Limb (tissue), 2 donors: ENCODE data around the gene GATA3.

ENCODE experiments used
- DNase-seq, 2 donors: peaks; one replicate each; pipeline ENCODE4 v3.0.0-alpha.2; 2016; ENCODE audit errors: extremely low spot score in 2 of 2

Gene GATA3

DNA sequence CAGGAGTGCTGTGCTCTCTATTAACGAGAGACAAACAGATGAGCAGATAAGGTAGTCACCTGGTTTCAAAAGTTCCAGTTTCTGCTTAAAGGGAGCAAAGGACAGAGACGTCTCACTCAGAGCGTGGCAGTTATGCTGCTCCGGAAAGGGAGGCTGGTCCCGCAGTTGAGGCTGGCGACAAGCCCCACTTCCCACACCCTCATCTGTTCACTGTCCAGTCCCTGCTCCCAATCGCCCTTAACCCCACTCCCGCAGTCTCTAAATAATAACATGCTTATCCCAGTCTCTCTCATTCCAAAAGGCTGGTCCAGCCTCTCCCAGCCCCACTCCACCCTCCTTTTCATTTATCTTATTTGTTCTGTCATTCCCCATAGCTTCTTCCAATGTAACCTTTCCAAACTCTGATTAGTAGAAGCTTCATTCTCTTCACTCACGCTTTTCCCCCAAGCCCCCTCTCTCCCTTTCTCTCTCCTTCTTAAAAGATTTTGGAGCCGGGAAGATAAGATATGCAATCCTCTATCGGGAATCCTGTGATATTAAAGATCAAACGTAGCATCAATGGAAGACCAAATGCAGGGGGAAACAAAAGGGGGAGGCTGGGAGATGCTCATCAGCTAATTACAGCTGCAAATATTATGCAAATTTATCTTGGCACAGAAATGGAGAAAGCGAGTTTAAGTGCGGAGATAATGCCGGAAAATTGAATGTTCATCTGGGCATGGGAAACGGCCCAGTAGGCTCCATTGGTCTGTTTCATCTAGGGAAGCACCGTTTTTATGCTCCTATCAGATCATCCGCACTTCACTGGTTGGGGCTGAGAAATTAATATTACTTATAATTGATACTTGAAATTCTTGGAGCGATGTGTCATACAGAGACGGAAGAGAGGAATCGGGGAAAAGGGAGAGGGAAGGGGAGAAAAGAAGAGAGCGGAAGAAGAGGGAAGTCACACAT lies 16.3 kb upstream of the GATA3 start:
- DNase-seq: peak in 1 of 2 donors; percentile 44

DNA sequence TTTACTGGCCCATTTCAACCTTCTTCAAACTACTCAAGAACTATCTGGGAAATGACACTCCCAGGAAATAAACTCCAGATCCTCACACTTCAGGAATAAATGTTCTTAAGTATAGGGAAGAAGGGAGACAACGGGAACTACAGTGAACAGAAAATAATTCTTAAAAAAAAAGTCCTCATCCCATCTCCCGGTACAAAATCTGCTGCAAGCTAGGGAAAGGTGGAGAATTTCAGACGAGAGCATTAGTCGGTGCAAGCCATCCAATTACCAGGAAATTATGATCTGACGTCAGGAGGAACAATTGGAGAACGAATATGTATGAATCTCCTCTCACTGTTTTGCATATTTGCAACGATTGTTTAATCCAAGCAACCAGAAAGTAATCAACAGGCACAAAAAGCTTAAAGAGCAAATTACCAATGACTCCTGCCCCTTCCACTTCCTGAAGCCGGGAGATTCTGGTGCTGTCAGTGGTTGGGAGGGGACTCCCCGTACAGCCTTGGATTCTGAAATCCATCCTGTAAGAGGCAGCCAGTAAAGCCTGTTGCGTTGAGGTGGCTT lies 15.1 kb upstream of the GATA3 start:
- no peak for DNase-seq

- DNase-seq: no peak
Measured at GRCh38 chr10:8040651-8041050, 13.8 kb upstream of the GATA3 start.

- DNase-seq: no peak
Measured at GRCh38 chr10:8041284-8041991, 13.1 kb upstream of the GATA3 start.

DNA sequence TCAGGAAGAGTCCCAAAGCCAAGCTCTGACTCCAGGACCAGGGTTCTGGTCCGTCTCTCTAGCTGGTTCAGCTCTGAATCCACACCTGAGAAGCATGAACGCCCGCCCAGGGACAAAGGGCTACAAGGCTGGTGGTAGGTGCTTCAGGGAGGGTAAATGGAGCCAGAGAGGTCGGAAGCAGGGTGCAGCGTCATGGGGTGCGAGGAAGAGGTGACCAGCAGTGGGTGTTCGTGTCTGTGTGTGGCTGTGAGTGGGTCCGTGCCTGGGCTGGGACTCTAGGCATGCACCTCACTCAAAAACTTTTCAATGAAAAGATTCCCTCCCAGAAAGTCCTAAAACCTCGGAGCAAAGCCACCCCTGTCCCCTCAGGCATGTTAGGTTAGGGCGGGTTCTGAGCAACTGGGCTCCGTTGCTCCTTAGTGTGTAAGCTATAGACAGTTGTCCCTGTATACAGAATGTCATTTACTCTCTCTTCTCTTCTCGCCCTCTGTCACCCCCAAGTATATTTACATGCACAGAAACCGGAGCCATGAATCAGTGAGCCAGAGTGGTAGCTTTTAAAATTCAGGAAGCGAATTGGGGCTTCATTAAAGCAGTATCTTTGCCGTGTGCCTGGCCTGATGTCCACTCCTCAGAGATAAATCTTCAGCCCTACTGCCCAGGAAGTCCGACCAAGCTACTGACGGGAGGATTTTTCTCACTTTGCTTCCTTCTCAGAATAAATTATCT lies 12.3 kb upstream of the GATA3 start:
- DNase-seq: no peak

DNA sequence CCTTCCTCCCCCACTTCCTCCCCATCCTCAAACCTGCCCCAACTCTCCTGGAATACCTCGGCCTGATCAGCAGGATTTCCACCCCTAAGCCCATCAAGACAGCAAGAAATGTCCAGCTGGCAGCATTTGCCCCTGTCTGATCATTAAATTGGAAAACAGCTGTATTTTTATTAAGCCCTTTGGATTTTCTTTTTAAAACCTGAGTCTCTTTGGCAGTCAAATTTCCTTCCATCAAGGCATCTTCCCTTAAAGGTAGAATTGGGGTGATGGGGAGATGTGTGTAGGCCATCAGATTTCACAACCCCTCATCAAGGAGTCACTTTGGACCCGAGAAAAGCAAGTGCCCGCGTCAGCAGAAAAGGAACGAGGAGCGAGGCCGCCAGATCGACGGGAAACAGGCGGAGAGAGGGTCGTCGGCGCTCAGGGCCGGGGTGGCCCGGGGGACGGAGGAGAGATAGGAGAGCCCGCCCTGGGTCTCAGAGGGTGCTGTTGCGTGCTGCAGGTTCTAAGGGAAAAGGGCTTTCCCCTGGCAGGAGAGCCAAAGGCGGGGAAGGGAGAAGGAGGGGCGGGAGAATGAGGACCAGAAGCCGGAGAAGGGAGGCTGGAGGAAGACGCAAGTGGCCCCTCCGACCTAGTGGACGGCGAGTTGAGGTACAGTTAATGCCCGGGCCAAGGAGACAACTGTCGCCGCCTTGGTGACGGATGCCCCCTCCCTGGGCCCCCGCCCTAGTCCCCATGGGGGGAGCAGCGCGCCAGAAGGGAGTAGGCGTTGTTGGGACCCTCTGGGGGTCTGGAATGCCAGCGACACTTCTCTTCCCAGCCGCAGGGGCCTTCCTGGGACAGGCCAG lies 11.5 kb upstream of the GATA3 start:
- peak in 1 of 2 donors; percentile 38 for DNase-seq

DNA sequence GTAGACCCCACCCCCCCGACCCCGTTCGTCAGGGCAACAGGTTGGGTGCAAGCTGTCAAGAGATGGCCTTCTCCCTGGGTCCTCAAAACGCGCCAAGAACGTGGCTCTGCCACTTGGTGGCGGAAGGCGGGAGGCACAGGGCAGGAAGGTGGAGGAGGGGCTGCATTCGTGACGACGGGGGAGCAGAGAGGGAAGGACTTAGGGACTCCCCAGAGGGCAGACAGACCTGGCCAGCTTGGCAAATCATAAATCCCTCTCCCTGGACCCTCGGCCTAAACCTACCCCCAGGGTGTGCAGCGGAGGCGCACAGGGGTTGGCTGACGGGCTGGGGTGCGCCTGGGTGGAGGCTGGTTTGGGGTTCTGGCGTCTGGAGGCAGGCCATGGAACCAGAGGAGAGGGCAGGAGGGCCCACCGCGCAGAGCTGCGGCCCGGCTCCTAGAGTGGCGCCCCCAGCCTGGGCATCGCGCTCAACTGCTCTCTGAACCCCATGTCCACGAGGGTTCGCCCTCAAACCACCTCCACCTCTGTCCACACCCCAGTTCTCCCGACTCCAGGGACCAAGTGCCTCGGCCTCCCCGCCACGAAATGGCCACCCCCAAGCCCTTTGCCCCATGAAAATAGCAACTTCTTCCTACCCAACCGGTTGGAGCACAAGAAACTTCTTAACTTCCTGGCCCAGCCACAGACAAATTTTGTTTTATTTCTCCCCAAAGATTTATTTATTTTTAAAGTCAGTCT lies 10.8 kb upstream of the GATA3 start:
- DNase-seq: peak in 1 of 2 donors; percentile 47

GRCh38 chr10:8044331-8044907 lies 10.1 kb upstream of the GATA3 start:
- no peak for DNase-seq

GRCh38 chr10:8044908-8045725 lies 9.4 kb upstream of the GATA3 start:
- DNase-seq: peak in 1 of 2 donors; percentile 52

- DNase-seq: peak in 1 of 2 donors; percentile 37
Measured at GRCh38 chr10:8045726-8046494, 8.6 kb upstream of the GATA3 start.

DNA sequence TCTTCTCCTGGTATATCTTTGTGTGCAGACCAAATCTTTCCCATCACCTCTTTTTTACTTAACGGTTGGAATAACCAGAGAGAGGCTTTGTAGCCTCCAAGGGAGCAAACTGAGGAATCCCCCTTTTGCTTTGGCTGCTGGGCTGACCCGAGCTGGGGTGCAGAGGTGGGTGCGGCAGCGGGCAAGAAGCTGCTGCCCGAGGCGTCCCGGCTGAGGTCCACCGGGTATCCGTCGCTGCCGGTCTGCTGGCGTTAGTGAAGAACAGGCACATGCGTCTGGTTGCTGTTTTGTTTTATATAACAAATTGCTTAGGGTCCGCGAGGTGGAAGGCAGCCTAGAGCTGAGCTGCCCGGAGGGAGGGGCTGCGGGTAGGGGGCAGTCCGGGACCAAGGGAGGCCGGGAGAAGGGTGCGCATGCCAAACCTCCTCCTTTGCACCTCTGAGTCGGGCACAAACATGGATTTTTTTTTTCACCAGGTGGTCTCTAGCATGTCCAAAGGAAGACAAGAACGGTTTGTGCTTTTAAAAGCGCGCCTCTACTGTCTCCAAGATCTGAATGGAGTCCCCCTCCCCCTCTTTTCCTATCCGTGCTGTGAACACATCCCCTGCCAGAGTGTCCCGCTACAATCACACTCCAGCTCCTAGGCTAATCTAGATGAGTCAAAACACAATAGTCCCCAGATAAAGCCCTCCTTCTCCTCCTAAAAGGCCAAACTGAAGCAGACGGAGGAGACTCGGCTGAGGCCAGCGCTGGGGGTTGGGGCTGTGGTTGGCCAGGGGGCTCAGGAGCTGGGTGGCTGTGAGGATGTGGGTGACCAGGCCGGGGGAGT lies 6.8 kb upstream of the GATA3 start:
- peak in 1 of 2 donors; percentile 36 for DNase-seq

DNA sequence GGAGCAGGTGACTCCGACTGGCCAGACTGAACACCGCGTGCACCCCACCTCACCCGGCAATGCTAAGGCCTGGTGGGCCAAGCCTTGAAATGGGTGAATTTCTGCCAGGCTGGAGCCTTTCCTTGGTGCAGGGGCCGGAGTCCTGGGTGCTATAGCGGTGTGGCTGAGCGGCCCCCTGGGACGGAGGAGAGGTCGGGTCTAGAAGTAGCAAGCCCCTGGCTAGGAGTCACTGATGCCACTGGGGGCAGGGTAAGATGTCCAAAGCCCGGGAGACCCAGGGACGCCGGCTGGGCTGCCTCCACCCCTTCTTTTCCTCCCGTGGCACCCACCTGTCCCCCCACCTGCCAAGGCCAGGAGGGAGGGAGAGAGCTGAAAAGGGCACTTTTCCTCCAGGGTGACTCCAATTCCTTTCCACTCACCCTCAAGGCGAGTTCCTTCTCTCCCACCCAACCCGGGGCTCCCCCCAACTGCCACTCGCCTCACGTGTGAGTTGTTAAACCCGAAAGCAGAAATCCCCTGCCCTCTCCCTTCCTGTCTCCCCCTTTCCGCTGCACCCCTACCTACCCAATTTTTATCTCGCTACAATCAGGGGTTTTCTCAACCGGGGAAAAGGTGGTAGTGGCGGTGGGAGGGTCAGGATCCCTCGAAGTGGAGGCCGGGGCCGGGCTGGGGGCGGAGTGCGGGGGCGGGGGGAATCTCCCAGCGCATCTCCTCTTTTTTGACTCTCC lies 6.0 kb upstream of the GATA3 start:
- DNase-seq: peak in 1 of 2 donors; percentile 40

GRCh38 chr10:8049045-8049864 lies 5.2 kb upstream of the GATA3 start:
- DNase-seq: peak in 1 of 2 donors; percentile 55

GRCh38 chr10:8049865-8050555 lies 4.5 kb upstream of the GATA3 start:
- DNase-seq: no peak
